NCI-H2196 treated with DMSO at 0.1 percent for 48 hours (cell line): ENCODE results near the gene ARL17B.
"Not testable (repeated sequence)": the region's sequence is repeated elsewhere in the genome, so short reads cannot be mapped to it uniquely, and the experiment has no call there.

Experiments
- DNase-seq: peaks from one replicate; lab custom pipeline; 2025; ENCODE audit not compliant: unreplicated experiment; lab: John Stamatoyannopoulos, UW

The ARL17B gene

GRCh38 chr17:46361755-46362154 lies at the start of gene ARL17B:
Gene ARL17B, minus strand, starts transcription at chr17:46361766. Its CDS starts 3,369 bp downstream, at chr17:46358397.
- not testable (repeated sequence) for DNase-seq

GRCh38 chr17:46409864-46410263 lies 48.3 kb upstream of the ARL17B start:
- not testable (repeated sequence) for DNase-seq

GRCh38 chr17:46407155-46407554 lies 45.6 kb upstream of the ARL17B start:
- not testable (repeated sequence) for DNase-seq

DNA sequence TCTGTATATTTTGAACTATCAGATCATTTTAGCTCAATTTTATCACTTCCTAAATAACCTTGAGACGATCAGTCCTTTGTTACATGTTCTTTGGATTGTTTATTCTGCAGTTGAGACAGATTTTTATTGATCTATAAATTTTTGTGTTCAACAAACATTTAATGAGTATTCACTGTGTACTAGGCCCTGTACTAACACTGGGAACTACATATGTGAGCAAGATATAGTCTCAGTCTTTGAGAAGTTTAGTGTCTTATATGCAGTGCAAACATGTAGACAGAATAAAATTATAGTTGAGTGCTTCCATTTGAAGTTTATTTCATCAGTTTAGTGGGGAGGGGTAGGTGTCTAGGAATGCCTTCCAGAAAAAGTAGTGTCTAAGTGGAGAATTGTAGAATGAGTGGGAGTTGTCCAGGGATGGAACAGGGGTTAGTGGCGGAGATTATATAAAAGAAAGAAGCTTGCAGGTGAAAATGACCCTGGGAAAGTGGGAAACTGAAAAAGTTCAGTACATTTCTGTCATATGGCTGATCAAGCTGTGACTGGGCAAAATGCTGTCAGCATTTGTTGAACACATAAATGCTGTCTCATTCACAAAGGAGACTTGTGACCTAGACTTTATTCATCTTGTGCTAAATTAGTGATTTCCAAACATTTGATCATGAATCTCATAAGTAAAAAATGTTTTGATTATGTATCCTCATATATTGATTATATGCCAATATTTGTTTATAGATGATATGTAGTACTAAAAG lies 39.6 kb upstream of the ARL17B start:
- not testable (repeated sequence) for DNase-seq

DNA sequence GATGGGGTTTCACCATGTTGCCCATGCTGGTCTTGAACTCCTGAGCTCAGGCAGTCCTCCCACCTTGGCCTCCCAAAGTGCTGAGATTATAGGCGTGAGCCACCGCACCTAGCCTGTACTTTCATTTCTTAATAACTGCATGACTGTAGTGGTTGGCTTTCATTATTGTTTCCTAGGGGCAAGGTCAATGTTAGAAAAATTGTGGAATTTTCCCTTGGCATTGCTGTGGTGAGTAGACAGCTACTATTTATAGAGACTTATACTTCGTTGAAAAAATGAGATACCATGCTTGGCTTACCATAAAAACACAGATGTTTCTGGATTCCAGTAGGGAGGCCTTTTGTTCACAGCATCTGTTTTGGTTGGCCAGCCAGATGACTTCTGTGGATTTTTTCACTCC lies 39.0 kb upstream of the ARL17B start:
- DNase-seq: not testable (repeated sequence)

DNA sequence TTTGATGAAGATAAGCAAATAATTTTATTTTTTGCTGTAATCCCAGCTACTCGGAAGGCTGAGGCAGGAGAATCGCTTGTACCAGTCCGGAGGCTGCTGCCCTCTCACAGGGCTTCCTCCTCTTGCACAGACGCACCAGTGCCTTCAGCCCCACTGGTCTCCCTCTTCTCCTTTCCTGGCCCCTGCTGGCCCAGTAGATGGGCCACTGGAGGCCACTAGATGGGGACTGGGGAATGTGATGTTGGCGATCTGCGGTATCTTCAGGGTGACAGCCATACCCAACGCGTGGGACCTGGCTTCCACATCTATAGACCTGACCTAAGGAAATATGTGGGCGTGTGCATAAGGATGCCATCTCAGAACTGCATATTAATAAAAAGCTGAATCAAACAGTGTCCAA lies 38.4 kb upstream of the ARL17B start:
- DNase-seq: not testable (repeated sequence)

DNA sequence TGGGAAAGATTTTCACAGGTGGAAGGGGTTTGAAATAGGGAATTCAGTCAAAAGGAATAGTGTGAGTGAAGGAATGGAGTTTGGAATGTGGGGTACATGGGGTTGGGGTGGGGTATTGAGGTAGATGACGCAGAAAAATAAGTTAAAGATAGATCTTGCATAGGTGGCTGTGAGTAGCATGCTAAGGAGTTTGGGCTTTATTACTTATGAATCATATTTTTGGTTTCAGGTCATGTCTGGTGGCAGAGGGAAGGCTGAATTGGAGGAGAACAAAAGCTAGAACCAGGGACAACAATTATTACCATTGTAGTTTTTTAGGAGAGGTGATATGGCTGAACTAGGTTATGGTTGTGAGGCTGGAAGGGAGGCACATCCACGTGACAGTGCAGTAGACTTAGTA lies 34.7 kb upstream of the ARL17B start:
- DNase-seq: not testable (repeated sequence)

DNA sequence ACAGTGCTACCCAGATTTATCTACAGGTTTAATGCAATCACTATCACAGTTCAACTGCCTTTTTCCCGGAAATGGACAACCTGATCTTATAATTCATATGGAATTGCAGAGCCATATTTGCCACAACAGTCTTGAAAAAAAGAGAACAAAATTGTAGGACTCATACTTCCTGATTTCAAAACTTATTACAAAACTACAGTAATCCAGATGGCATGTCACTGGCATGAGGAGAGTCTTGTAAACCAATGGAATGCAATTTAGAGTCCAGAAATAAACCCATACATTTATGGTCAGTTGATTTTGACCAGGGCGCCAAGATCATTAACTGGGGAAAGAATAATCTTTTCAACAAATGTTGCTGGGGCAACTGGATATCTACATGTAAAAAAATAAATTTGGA lies 32.1 kb upstream of the ARL17B start:
- not testable (repeated sequence) for DNase-seq

- DNase-seq: not testable (repeated sequence)
Observed at GRCh38 chr17:46385491-46385890, 23.9 kb upstream of the ARL17B start.

DNA sequence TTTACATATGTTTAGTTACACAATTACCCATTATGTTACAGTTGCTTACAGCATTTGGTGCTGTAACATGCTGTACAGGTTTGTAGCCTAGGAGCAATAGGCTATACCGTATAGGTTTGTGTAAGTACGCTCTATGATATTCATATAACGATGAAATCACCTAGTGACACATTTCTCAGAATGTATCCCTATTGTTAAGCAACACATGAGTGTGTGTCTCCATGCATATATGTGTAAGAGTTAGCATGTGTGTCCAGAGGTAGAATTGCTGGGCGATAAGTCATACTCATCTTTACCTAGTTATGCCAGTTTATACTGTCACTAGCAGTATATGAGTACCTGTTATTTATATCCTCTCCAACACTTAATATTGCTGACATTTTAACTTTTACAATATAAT lies 21.6 kb upstream of the ARL17B start:
- DNase-seq: not testable (repeated sequence)

DNA sequence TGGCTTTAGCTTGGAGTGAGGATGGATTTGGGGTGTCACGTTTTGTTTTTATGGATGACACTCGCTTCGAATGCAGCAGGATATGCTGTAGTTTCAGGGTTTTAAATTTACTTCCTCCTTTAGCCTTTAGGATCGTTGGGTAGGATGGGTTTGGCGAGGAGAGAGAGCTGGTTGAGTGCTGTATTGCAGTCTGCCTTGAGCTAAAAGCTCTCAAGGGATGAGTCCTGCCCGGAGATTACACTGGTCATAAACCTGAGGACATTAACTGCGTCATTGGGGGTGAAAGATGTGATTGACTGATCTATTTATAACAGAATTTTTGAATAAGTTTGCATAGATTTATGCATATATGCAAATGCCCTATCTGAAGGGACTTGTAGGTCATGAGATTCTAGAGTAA lies 11.9 kb upstream of the ARL17B start:
- not testable (repeated sequence) for DNase-seq

DNA sequence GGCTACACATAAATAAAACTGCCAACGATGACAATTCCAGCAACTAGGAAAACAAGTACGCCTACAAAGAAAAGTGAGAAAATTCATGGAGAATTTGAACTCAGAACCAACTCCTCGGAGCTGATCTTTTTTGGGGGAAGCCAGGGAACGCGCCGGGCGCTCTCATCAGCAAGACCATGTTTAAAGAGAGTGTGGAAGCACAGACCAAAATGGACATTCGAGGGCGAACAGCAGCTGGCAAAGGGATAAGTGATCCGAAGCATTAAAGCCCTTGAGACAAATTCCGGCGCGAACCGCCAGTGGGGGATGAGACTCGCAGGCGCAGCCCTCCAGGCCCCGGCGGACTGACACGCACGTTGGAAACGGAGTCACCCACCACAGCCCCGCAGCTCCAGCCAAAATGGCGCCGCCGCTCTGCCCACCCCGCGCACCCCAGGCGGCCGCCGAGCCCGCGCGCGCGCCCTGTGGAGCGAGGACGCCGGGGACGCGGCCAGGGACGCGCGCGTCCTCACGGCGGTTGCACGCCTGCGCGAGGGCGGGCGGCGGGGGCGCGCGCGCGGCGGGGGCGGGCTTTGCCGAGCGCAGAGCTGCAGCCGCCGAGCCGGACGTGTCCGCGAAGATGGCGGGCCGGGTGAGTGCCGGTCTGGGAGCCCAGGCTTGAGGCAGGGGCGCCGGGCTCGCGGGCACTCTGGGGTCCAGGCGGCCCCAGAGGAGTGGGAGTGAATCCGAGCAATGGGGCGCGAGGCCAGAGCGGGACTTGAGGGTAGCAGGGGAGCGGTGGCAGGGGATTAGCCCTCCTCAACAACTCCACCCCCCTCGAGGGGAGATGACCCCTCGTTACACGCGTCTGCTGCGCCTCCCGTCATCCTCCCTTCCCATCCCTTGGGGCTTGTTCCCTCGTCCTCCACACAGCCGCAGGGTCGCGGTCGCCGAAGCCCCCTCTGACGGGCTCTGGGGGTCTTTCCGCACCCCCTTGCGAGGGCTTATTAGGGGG lies 11.0 kb upstream of the ARL17B start:
- DNase-seq: not testable (repeated sequence)

DNA sequence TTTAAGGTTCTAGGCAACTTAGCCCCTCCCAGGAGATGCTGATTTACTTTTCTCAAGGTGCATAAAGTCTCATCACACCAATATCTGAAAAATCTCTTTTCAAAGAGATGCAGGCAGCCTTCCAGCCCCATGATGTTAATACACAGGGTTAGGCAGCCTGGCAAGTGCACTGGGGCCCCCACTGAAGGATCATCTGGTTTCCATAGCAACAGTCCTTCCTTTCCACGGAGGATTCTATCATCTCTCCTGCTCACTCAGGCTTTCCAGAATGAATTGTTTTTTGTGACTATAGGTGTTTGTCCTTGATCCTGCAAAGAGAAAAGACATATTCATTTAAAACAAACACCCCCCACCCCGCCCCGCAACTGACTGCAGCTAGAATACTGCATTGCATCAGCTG lies 6.0 kb upstream of the ARL17B start:
- not testable (repeated sequence) for DNase-seq

GRCh38 chr17:46361145-46361735 lies 326 bp downstream of the ARL17B start:
- DNase-seq: not testable (repeated sequence)

DNA sequence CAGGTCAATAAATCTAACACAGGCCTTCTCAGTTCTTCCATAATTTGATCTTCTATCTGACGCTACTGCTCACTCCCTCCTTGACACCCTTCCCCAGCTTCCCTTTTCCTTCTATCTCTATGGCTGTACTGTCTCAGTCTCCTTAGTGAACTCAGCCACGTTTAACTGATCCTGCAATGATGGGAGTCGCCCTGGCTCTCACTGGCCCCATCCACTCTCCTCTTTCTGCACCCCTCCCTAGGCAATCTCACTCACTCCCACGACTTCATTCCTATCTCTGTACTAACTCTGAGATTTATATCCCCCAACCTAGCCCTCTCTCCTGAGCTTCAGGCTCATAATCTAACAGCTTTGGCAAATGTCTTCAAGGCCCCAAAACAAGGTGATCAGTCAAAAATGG lies 7.7 kb downstream of the ARL17B start:
- DNase-seq: not testable (repeated sequence)

- not testable (repeated sequence) for DNase-seq
Observed at GRCh38 chr17:46349060-46349459, 12.5 kb downstream of the ARL17B start.

- not testable (repeated sequence) for DNase-seq
Observed at GRCh38 chr17:46348345-46348744, 13.2 kb downstream of the ARL17B start.

- DNase-seq: not testable (repeated sequence)
Observed at GRCh38 chr17:46342131-46342530, 19.4 kb downstream of the ARL17B start.

GRCh38 chr17:46341220-46341619 lies 20.3 kb downstream of the ARL17B start:
- DNase-seq: not testable (repeated sequence)

DNA sequence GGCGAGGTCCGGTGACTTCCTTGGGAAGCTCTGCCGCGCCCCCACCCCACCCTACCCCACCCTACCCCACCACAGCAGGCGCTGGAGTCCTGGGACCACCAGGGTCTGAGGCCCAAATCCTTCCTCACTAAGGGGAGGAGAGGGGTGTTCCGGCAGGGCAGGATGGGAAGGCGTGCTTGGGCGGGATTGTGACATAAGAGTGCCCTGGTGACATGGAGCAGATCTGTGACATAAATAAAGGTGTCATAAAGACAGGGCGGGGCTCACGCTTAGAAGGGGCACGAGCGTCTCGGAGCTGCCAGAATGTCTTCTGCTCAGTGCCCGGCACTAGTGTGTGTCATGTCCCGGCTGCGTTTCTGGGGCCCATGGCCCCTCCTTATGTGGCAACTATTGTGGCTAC lies 66.7 kb downstream of the ARL17B start, which contains the start of gene LRRC37A:
TSS of gene LRRC37A (plus strand) at position 301 of the 400 bp plus-strand sequence. CDS start at position 304, 3 bp downstream.
- DNase-seq: not testable (repeated sequence)

- DNase-seq: not testable (repeated sequence)
Observed at GRCh38 chr17:46291618-46292017, 69.9 kb downstream of the ARL17B start.
